SK-N-MC (cell line): ENCODE measurements around the gene TCF7L2.

Experiments
- DNase-seq: peaks from one replicate; pipeline ENCODE4 v3.0.0-alpha.2; 2011; ENCODE audit warnings: low read depth, low spot score
- H3K27ac ChIP-seq: fragments of 200-600 bp; sonication (generic); 2 replicates; pipeline ENCODE4 v1.5.1; 2016; ENCODE audit warnings: mixed run types
- H3K36me3 ChIP-seq: fragments of 200-600 bp; sonication (generic); 2 replicates; pipeline ENCODE4 v1.6.1; 2017; ENCODE audit warnings: antibody characterized with exemption, low read length, mixed read lengths; ENCODE audit not compliant: insufficient read depth
- H3K4me3 ChIP-seq: fragments of 200-600 bp; sonication (generic); 2 replicates; pipeline ENCODE4 v1.5.1; 2016
- H3K9ac ChIP-seq: fragments of 200-600 bp; sonication (generic); 2 replicates; pipeline ENCODE4 v1.8.0; 2017; ENCODE audit warnings: mixed run types, mixed read lengths; ENCODE audit not compliant: insufficient read length
- H3K9me3 ChIP-seq: fragments of 200-600 bp; sonication (generic); 2 replicates; pipeline ENCODE4 v1.6.1; 2017; ENCODE audit warnings: low read depth, mild to moderate bottlenecking, antibody characterized with exemption, low read length, moderate library complexity, mixed read lengths
- EZH2 ChIP-seq: fragments of 200-600 bp; sonication (generic); IDR thresholded peaks from one replicate; pipeline ENCODE4 v1.6.1; 2017; ENCODE audit warnings: antibody characterized with exemption
- FOXP2 ChIP-seq: optimal IDR thresholded peaks from 2 replicates; pipeline ENCODE3; 2011; ENCODE audit warnings: mild to moderate bottlenecking, moderate library complexity; ENCODE audit not compliant: insufficient read depth; ENCODE audit errors: extremely low read length, control extremely low read depth
- POLR2AphosphoS5 ChIP-seq: IDR thresholded peaks from 2 replicates; pipeline ENCODE4 v1.6.1; 2012; ENCODE audit warnings: mild to moderate bottlenecking, low read depth, low read length, borderline replicate concordance

The TCF7L2 gene

DNA sequence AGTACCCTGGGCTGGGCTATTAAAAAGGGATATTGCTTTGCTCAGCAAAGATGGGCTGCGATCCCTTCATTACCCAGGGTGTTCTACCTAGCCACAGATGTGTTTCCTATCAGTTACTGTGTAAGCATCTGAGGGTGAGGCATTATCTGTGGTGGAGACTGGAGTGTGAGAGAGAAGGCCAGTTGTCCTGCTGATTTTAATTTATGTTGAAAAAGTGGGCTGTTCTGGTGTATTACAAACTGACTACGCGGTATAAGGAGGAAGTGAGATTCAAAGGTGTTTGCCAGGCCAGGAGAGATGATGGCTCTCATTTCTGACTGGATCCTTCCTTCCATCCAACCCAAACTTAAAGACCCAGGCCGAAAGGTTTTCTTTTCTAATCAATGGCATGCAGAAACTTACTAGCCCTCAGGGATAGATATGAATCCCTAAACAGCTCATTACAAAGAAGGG lies 7.6 kb downstream of the TCF7L2 start:
- no peak for DNase-seq
- no peak overlapping the region for H3K9ac ChIP-seq
- H3K27ac ChIP-seq, result no peak overlapping the region
- no peaks in the 10 kb centered on the region for H3K36me3 ChIP-seq
- no peak for TF ChIP-seq POLR2AphosphoS5
- no peak for TF ChIP-seq FOXP2
- TF ChIP-seq EZH2, result no peak
- no peaks in the 10 kb centered on the region for H3K9me3 ChIP-seq
- peak overlapping the region; percentile 68 for H3K4me3 ChIP-seq

DNA sequence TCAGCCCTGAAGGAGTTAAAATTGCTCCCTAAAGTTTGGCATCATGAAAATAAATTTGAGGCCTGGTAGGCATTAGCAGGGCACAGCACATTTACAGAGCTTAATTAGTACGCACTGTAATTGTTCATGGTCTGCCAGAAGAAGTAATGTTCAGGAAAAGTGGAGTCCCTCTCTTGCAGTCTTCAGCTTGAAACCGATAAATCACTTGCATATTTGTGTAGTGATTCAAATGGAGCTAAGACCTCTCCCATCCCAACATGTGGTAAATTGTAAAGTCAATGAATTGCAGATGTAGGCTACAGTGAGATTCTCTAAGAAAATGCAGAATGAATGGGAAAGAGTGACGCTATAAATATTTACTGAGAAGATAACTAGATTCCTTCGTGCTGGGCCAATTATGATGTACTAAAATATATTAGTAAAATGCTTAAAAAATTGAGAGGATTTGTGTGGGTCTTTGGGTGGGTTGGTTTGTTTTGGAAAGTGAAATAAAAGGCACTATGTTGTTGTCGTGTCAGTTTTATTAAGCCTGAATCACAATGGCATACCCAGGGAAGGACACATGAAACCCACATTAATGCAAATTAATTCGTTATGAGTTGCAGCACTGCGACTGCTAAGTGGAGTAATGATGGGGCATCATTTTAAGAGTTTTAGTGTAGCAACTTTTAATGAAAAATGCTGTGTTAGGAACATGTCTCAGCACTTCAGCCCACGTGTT lies 8.4 kb downstream of the TCF7L2 start:
- peak; percentile 87 for DNase-seq
- Histone ChIP-seq H3K9ac (no peak overlapping the region), H3K36me3 (no peaks in the 10 kb centered on the region), H3K27ac (peak overlapping the region; percentile 85), H3K9me3 (no peaks in the 10 kb centered on the region), H3K4me3 (peak overlapping the region; percentile 68)
- no peak for TF ChIP-seq EZH2
- no peak; the same call in 1 of the 2 replicates for TF ChIP-seq POLR2AphosphoS5
- no peak for TF ChIP-seq FOXP2

DNA sequence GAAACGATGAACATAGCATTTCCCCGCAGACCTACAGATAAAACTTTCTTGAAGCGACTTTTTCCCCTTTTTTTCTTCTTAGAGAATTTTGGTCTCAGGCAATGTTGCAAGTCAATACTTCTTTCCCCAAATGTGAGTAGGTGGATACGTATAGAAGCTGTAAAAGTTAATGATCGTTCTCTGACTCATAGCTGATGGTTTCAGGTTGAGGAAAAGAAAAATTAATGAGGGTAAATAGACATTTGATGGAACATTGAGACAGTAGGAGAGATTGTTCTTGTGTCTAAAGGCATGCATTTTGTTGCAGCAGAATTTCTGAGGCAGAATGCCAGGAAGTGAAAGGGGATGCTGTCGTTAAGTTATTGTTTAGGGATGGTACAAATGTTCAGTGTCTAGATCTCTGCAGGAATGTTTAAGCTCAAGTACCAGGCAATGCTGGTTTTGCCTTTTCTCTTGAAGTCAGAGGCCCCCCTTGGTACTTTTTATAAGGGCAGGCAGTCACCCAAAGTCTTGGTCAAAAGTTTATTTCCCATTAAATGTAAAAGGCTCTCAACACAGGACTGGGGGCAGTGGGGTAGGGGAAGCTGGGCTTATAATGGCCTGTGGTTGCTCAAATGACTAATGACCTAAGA lies 9.3 kb downstream of the TCF7L2 start:
- peak overlapping the region; percentile 68 for H3K4me3 ChIP-seq
- DNase-seq, result no peak
- TF ChIP-seq POLR2AphosphoS5 (no peak), FOXP2 (no peak), EZH2 (no peak)
- no peak overlapping the region for H3K9ac ChIP-seq
- H3K9me3 ChIP-seq, result no peaks in the 10 kb centered on the region
- H3K36me3 ChIP-seq, result no peaks in the 10 kb centered on the region
- peak overlapping the region; percentile 85 for H3K27ac ChIP-seq

DNA sequence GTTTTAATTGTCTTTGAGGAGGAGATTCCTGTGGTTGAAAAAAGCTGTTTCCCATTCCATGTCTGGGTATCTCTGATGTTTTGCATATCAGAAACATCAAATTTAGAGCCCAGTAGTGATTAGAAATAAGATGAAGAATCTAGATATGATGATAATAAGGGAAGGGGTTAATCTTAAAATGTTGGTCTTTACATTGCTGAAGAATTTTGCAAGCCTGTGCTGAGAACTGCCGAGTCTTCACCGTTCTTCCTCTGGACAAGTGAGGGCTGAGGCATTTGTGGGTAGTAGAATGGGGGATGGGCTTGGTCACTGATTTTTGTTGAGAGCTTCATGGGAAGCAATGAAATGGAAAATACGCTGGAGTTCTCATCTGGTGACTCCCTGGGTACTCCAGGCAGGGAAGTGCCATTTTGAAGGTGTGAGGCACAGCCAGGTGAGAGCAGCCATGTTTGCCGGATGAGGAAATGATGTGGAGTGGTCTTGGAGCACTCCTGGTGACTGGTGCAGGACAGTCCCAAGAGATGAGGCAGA lies 10.2 kb downstream of the TCF7L2 start:
- Histone ChIP-seq H3K27ac (no peak overlapping the region), H3K36me3 (no peaks in the 10 kb centered on the region), H3K9me3 (no peaks in the 10 kb centered on the region), H3K4me3 (no peak overlapping the region), H3K9ac (no peak overlapping the region)
- DNase-seq, result no peak
- no peak for TF ChIP-seq POLR2AphosphoS5
- TF ChIP-seq FOXP2, result no peak
- no peak for TF ChIP-seq EZH2

DNA sequence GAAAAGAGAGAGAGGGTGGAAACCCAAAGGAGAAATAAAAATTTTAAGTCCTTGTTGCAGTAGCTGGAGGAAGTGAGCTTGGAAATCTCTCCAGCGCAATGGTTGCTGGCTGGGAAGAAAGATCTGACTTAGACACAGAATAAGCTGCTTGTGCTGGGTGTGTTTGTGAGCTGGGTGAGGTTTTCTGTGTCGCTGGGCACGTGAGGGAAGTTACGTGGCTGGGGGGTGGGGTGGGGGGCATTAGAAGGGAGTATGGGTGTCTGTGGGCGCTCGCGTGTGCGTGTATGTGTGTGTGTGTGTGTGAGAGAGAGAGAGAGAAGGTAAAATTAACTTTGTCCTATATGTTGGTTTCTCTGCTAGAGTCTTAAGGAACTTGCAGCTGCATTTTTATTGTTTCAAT lies 11.6 kb downstream of the TCF7L2 start:
- H3K9me3 ChIP-seq, result no peaks in the 10 kb centered on the region
- H3K4me3 ChIP-seq, result no peak overlapping the region
- H3K27ac ChIP-seq, result no peak overlapping the region
- H3K36me3 ChIP-seq, result no peaks in the 10 kb centered on the region
- TF ChIP-seq EZH2 (no peak), FOXP2 (no peak), POLR2AphosphoS5 (no peak)
- no peak overlapping the region for H3K9ac ChIP-seq
- DNase-seq, result no peak

DNA sequence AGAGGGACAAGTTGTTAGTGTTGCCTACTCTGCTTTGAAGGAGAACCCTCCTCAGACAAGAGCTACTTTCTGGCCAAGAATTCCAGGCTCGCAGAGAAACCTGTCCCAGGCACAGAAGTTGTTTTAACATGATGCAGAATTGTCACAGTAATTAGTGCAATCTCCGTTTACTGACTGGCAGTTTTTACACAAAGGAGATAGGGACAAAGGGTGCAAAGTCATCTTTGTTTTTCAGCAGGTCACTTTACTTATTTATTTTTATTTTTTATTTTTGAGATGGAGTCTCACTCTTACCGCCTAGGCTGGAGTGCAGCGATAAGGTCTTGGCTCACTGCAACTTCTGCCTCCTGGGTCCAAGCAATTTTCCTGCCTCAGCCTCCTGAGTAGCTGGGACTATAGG lies 12.3 kb downstream of the TCF7L2 start:
- no peaks in the 10 kb centered on the region for H3K9me3 ChIP-seq
- no peak overlapping the region for H3K4me3 ChIP-seq
- H3K36me3 ChIP-seq, result no peaks in the 10 kb centered on the region
- no peak overlapping the region for H3K9ac ChIP-seq
- no peak for DNase-seq
- H3K27ac ChIP-seq, result no peak overlapping the region
- TF ChIP-seq POLR2AphosphoS5 (no peak), EZH2 (no peak), FOXP2 (no peak)

DNA sequence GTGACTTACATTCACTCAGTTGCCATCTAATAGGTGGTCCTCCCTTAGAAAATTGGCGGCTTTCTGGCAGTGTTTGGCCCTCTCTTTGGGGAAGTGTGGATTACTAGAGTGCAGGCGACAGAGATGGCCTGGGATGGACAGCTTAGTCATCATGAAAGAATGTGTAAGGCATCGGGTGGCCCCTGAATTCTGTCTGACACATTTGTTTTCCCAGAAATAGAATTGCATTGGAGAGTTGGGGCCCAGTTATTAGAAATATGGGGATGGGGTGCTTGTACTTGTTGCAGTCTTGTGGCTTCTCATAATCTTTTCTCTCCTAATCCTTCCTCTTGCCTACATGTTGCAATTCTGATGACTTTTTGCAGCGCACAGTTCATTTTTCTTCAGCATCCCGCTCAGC lies 13.8 kb downstream of the TCF7L2 start:
- DNase-seq, result no peak
- Histone ChIP-seq H3K9me3 (no peaks in the 10 kb centered on the region), H3K36me3 (no peaks in the 10 kb centered on the region), H3K27ac (no peak overlapping the region), H3K9ac (no peak overlapping the region), H3K4me3 (no peak overlapping the region)
- no peak for TF ChIP-seq EZH2
- TF ChIP-seq FOXP2, result no peak
- TF ChIP-seq POLR2AphosphoS5, result no peak

DNA sequence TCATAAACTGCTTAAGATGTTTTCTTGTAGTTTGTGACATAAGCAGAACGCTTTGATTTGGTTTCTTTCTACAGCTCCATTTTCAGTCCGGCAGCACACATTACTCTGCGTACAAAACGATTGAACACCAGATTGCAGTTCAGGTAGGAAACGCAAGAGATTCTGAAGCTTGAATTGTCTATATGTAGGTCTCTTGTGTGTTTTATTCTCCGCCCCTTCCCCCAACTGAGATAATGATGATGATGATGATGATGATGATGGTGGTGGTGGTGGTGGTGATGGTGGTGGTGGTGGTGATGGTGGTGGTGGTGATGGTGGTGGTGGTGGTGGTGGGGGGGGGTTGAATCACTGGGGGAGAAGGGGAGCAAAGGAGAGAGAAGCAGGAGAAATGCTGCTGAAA lies 14.4 kb downstream of the TCF7L2 start:
- TF ChIP-seq FOXP2, result no peak
- TF ChIP-seq POLR2AphosphoS5, result no peak
- no peak for TF ChIP-seq EZH2
- Histone ChIP-seq H3K27ac (no peak overlapping the region), H3K9ac (no peak overlapping the region), H3K36me3 (no peaks in the 10 kb centered on the region), H3K4me3 (no peak overlapping the region), H3K9me3 (no peaks in the 10 kb centered on the region)
- no peak for DNase-seq
